DMS53 treated with DMSO at 0.1 percent for 48 hours (cell line): ENCODE results near the gene IL17RC.
"Not testable (repeated sequence)": the region's sequence is repeated elsewhere in the genome, so short reads cannot be mapped to it uniquely, and the experiment has no call there.

Source experiments
- DNase-seq: peaks from one replicate; lab custom pipeline; 2025; ENCODE audit not compliant: unreplicated experiment; lab: John Stamatoyannopoulos, UW

The IL17RC gene

GRCh38 chr3:9891072-9891622 lies 25.8 kb upstream of the IL17RC start:
- DNase-seq = no peak

GRCh38 chr3:9893739-9894138 lies 23.2 kb upstream of the IL17RC start:
- no peak for DNase-seq

GRCh38 chr3:9895715-9896114 lies 21.2 kb upstream of the IL17RC start:
- DNase-seq = not testable (repeated sequence)

GRCh38 chr3:9896755-9897407 lies 20.0 kb upstream of the IL17RC start:
- not testable (repeated sequence) for DNase-seq

- DNase-seq = peak; percentile 58
Observed at GRCh38 chr3:9897408-9898372, 19.2 kb upstream of the IL17RC start.

- no peak for DNase-seq
Observed at GRCh38 chr3:9898467-9899241, 18.2 kb upstream of the IL17RC start.

- DNase-seq = no peak
Observed at GRCh38 chr3:9899289-9899791, 17.6 kb upstream of the IL17RC start.

- DNase-seq = not testable (repeated sequence)
Observed at GRCh38 chr3:9900965-9901415, 15.9 kb upstream of the IL17RC start.

GRCh38 chr3:9901967-9902366 lies 14.9 kb upstream of the IL17RC start:
- DNase-seq = no peak

- no peak for DNase-seq
Observed at GRCh38 chr3:9902372-9903237, 14.3 kb upstream of the IL17RC start, which contains the start of gene IL17RE. IL17RE (plus strand) TSS chr3:9902848; CDS start chr3:9902933, 85 bp downstream.

- DNase-seq = no peak
Observed at GRCh38 chr3:9903238-9903624, 13.7 kb upstream of the IL17RC start.

GRCh38 chr3:9903904-9904303 lies 13.0 kb upstream of the IL17RC start:
- no peak for DNase-seq

GRCh38 chr3:9906480-9906879 lies 10.4 kb upstream of the IL17RC start:
- no peak for DNase-seq

GRCh38 chr3:9908286-9908685 lies 8.6 kb upstream of the IL17RC start:
- DNase-seq = no peak

- DNase-seq = no peak
Observed at GRCh38 chr3:9909221-9910013, 7.5 kb upstream of the IL17RC start.

- DNase-seq = no peak
Observed at GRCh38 chr3:9911863-9912262, 5.0 kb upstream of the IL17RC start.

- no peak for DNase-seq
Observed at GRCh38 chr3:9912294-9912935, 4.5 kb upstream of the IL17RC start.

GRCh38 chr3:9913601-9914000 lies 3.3 kb upstream of the IL17RC start:
- no peak for DNase-seq

GRCh38 chr3:9914011-9914410 lies 2.9 kb upstream of the IL17RC start:
- DNase-seq = no peak
